ENCODE measurements around the gene LRP1.

Gene LRP1

DNA sequence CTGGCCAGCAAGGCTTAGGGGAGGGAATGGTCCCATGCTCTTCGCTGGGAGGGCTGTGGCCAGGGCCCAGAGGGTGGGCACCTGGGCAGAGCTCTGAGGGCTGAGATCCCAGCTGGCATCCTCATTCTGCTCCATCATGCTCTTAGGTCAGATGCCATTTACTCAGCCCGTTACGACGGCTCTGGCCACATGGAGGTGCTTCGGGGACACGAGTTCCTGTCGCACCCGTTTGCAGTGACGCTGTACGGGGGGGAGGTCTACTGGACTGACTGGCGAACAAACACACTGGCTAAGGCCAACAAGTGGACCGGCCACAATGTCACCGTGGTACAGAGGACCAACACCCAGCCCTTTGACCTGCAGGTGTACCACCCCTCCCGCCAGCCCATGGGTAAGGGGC lies 49.9 kb downstream of the LRP1 start:
- no peak for DNase-seq

DNA sequence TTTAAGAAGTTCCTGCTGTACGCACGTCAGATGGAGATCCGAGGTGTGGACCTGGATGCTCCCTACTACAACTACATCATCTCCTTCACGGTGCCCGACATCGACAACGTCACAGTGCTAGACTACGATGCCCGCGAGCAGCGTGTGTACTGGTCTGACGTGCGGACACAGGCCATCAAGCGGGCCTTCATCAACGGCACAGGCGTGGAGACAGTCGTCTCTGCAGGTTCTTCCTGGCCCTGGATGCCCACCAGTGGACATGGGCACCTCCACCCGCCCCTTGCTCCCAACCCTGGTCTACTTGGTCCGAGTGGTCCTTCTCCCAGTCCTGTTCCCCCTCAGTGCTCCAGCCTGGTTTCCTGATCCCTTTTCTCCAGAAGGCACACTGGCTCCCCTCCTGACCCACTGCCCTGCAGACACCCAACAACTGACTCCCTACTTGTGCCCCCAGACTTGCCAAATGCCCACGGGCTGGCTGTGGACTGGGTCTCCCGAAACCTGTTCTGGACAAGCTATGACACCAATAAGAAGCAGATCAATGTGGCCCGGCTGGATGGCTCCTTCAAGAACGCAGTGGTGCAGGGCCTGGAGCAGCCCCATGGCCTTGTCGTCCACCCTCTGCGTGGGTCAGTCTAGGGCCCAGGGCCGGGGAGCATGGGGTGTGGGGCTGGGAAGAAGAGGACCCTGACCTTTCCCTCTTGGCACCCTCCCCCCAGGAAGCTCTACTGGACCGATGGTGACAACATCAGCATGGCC lies 51.2 kb downstream of the LRP1 start:
- no peak for DNase-seq

DNA sequence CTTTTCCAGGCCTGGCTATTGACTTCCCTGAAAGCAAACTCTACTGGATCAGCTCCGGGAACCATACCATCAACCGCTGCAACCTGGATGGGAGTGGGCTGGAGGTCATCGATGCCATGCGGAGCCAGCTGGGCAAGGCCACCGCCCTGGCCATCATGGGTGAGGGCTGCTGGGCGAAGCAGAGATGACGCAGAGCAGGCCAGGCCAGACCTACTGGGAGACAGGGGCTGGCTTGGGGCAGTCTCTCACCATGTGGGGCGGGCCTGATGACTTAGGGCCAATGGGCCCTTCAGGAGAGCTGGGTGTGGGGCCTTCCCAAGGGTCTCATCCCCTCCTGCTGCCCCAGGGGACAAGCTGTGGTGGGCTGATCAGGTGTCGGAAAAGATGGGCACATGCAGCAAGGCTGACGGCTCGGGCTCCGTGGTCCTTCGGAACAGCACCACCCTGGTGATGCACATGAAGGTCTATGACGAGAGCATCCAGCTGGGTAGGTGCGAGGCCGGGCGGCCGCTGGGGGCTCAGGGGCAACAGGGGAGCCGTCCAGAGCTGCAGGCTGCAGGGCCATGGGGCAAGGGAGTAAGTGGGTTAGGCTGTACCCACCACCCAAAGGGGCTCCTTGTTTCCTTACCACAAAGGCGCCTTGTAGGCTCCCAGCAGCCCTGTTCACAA lies 52.2 kb downstream of the LRP1 start:
- no peak for DNase-seq

DNA sequence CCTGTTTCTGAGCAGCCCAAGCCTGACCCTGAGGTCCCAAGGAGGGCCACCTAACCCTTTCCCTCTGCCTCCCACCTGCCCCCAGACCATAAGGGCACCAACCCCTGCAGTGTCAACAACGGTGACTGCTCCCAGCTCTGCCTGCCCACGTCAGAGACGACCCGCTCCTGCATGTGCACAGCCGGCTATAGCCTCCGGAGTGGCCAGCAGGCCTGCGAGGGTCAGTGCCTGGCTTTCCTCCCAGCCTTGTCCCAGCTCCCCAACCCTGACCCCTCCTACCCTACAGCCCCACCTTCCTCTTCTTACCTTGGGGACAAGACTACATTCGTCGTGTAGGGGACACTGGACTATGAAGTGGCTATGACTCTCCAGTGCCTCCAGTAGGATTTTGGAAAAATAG lies 52.8 kb downstream of the LRP1 start:
- DNase-seq = no peak

DNA sequence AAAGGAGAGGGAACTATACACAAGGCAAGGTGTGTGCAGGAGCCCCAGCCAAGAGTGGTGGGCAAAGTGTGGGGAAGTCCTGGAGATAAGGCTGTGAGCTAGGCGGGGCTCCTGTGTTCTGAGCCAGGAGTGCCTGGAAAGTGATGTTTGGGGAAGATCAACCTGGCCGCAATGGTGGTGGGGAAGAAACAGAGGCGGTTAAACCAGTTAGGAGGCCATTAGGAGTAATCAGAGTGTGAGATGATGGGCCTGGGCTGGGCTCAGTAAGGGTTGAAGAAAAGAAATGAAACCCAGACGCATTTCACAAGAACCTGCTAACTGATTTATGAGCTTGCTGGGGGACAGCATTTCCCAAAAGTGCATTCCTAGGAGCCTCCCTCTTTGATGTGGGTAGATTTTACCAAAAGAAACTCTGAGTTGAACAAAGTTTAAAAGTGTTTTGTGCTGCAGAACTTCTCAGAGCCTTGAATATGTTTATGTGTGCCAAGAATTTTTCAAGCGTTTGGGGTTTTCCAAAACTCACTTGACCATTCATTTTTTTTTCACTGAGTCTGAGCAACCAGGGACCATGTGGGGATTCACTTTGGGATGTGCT lies 53.4 kb downstream of the LRP1 start:
- DNase-seq = no peak

DNA sequence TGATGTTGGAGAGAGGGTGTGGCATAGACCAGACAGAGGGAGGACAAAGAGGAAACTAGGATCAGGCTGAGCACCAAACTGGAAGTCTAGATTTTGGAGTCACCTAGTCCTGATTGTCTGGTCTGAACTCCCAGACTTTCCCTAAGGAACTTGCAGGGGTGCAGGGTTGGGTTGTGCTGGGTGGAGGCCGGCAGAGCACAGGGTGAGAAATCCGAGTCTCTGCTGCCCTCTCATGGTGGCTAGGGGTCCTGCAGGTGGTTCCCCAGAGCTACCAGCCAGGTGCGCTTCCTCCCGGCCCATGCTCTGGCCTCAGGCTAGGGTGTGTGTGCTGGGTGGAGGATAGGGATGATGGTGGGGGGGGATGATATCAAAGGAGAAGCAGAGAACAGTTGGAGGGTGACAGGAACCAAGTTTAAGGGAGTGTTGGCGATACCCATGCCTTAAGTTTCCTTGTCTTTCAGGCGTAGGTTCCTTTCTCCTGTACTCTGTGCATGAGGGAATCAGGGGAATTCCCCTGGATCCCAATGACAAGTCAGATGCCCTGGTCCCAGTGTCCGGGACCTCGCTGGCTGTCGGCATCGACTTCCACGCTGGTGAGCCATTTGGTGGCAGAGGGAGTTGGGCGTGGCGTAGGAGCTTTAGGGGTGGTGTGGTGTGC lies 54.8 kb downstream of the LRP1 start:
- peak; percentile 72 for DNase-seq

DNA sequence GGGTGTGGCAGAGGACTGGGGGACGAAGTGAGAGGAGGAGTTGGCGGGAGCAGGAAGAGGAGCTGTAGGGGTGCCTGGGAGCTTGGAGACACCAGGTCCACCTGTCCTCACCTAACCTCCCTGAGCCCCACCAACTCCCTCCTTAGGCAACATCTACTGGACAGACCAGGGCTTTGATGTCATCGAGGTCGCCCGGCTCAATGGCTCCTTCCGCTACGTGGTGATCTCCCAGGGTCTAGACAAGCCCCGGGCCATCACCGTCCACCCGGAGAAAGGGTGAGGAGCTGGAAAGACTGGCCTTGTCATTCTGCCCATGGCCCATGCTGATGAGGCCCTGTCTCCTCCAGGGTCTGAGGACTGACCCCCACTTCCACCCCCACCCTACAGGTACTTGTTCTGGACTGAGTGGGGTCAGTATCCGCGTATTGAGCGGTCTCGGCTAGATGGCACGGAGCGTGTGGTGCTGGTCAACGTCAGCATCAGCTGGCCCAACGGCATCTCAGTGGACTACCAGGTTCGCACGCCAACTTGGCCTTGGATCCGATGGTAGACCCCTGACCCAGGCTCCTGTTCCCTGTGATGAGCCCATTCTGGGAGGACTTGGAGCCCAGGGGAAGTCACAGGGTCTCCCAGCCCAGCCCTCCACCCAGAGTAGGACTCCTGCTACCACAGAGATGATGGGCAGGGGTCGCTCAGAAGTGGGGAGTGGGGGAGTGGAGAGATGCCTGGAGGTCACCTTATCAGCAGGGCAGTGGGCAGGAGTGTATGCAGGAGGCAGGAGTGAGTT lies 55.8 kb downstream of the LRP1 start:
- DNase-seq = no peak

DNA sequence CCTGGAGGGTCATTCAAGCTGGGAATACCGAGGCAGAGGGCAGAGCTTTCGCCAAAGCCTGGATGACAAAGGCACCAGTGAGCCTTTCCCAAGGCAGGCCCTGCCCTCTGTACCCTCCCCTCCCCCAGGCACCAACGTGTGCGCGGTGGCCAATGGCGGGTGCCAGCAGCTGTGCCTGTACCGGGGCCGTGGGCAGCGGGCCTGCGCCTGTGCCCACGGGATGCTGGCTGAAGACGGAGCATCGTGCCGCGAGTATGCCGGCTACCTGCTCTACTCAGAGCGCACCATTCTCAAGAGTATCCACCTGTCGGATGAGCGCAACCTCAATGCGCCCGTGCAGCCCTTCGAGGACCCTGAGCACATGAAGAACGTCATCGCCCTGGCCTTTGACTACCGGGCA lies 57.1 kb downstream of the LRP1 start:
- no peak for DNase-seq

DNA sequence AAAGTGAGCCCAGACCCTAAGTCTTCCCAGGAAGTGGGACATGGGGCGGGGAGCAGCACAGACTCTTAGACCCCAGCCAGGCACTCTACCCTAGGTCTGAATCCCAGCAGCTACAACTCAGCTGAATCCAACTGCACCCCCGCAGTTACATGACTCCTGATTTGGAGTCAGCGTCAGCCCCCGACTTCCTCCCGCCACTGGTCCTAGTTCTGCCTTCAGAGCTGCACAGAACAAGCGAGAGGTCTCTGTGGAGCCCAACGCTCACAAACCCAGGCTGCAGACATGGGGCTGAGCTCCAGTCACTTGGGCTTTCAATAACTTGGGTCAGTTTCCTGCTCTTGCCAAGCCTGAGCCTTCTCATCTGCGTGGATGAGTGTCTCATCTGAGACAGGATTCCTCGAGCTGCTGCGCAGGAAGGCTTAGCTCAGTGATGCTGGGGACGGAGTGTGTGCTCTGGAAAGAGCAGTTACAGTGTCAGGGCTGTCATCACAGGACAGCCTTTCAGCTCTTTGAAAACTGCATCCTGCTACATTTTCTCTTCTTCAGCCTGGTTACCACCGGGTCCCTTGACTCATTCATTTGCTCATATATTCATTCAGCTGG lies 57.7 kb downstream of the LRP1 start:
- DNase-seq = no peak

DNA sequence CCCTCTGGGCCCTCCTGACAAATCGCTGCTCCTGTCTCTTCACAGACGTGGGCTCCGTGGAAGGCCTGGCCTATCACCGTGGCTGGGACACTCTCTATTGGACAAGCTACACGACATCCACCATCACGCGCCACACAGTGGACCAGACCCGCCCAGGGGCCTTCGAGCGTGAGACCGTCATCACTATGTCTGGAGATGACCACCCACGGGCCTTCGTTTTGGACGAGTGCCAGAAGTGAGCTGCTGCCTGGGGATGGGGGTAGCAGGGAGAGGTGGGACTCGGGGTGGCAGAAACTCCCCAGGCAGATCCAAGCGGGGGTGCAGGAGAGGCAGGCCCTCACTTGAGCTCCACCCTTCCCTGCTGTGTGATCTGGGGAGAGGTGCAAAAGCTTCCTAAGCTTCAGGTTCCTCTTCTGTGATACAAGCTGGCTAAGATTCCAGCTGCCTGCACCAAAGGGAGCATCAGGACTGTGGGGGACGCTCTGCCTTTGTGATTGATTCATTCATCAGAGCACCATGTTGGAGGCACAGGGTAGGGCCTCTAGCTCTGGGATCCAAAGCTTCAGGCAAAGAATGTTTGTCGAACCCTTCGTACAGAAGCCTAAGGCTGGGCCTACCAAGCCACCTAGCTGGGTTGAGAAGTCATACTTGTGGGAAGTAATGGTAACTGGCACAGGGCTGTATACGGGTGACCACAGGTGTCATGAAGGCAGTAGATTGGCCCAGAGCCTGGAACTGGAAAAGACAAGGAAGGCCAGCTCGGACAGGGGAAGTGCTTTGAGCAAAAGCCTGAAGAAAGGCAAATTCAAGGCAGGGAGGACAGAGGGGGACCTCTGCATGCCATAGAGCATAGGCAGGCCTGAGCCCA lies 59.2 kb downstream of the LRP1 start:
- DNase-seq = no peak

DNA sequence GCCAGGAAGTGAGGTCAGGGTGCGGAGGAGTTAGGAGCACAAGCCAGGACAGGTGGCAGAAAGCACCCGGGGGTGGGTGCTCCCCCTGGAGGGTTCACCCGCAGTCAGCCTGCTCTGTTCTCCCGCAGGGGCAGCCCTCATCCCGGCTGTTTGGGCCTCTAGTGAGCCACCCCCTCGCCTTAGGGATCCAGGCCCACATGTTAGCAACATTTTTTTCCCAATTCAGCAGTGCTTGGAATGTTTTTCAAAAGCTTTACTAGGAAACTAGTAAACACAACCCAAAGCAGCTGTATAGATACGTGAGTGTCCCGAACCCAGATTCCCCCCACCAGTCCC lies 59.8 kb downstream of the LRP1 start:
- no peak for DNase-seq

DNA sequence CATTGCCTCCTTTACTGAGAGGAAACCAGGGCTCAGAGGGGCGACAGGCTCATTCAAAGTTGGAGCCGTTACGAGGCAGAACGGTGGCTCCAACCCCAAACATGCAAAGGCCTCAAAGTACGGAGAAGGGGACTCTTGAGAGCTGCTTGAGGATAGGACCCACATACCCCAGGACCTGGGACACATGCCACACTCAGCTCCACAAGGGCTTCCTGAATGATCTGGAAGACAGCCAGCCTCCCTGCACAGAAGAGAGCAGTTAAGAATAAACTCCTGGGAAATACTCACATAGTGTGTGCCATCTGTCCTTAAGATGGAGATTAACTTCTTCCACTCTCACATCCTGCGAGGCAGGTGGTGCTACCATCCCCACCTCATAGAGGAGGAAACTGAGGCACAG lies 61.8 kb downstream of the LRP1 start:
- no peak for DNase-seq

DNA sequence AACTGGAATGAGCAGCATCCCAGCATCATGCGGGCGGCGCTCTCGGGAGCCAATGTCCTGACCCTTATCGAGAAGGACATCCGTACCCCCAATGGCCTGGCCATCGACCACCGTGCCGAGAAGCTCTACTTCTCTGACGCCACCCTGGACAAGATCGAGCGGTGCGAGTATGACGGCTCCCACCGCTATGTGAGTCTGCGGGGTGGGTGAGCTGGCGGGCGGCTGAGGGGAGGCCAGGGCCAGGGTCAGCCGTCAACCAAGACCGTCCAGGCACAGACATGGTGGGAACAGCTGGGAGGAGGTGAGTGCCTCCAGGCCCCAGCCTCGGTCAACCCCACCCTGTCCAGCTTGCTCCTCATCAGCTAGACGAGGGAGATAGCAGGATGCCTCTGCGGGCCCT lies 62.5 kb downstream of the LRP1 start:
- DNase-seq = no peak

DNA sequence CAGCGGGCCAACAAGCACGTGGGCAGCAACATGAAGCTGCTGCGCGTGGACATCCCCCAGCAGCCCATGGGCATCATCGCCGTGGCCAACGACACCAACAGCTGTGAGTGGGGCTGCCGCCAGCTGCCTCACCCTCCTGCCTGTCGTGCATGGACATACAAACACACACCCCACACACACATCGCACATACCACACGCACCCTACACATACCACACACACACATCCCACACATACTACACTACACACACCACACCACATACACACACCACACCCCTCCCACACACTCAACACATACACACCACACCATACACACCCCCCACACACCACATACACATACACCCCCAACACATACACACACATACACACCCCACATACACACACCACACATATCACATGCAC lies 63.1 kb downstream of the LRP1 start:
- DNase-seq = no peak

DNA sequence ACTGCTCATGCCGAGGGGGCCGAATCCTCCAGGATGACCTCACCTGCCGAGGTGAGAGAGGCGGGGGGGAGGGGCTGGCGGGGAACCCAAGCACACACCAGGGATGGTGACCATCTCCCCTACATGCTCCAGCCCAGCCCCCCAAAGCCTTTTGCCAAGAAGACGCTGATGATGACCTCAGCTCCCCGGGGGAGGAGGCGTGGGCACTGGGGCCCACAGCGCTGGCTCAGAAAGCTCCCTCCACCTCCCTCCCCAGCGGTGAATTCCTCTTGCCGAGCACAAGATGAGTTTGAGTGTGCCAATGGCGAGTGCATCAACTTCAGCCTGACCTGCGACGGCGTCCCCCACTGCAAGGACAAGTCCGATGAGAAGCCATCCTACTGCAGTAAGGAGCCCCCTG lies 64.6 kb downstream of the LRP1 start:
- DNase-seq = no peak

DNA sequence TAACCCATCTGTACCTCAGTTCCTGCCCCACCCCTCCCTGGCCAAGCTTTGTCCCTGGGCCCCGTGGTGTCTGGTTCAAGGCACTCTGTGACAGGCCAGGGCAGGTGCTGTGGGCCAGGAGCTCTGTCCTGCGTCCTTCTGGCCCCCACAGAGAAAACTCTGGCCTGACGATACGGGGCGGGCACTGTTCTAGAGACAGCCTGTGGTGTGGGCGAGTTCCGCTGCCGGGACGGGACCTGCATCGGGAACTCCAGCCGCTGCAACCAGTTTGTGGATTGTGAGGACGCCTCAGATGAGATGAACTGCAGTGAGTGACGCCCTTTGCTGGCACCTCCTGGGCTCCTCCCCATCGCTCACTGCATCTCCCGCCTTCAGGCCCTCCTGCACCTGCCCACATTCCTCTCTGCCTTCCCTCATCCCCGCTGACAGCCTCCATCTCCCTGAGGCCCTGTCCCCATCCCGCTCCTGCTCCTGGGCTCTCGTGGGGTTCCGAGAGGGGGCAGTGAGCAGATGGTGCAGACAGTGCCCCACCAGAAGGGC lies 65.5 kb downstream of the LRP1 start:
- DNase-seq = no peak

DNA sequence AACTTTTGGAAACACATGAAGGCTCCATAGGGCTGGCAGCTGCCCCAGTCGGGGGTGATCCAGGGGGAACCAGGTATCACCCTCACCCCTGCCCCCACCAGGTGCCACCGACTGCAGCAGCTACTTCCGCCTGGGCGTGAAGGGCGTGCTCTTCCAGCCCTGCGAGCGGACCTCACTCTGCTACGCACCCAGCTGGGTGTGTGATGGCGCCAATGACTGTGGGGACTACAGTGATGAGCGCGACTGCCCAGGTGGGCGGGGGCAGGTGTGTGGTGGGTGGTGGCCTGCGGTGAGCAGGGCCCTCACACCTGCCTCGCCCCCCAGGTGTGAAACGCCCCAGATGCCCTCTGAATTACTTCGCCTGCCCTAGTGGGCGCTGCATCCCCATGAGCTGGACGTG lies 66.0 kb downstream of the LRP1 start:
- no peak for DNase-seq

DNA sequence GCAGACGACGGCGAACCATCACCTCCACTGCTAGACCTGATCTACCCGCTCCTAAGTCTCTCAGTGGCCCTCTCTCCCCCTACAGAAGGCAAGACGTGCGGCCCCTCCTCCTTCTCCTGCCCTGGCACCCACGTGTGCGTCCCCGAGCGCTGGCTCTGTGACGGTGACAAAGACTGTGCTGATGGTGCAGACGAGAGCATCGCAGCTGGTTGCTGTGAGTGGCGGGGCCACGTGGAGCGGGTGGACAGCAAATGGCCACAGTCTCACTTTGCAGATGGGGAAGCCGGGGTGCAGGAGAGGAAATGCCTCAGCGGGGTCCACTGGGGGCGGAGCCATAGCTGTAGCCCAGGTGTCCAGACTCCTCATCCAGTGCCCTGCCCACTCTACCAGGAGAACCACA lies 66.9 kb downstream of the LRP1 start:
- no peak for DNase-seq

DNA sequence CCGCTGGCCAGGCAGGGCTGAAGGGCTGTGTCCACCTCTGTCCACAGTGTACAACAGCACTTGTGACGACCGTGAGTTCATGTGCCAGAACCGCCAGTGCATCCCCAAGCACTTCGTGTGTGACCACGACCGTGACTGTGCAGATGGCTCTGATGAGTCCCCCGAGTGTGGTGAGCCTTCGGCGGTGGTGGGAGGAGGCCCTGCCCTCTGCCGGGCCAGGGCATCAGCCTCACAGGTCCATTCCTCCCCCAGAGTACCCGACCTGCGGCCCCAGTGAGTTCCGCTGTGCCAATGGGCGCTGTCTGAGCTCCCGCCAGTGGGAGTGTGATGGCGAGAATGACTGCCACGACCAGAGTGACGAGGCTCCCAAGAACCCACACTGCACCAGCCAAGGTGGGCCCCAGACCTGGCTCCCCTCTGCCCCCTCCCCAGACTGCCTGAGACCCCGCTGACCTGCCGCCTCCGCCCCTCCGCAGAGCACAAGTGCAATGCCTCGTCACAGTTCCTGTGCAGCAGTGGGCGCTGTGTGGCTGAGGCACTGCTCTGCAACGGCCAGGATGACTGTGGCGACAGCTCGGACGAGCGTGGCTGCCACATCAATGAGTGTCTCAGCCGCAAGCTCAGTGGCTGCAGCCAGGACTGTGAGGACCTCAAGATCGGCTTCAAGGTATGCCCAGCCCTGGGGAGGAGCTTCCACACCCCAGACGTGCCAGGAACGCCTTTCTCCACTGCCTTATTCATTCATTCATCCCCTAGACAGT lies 67.5 kb downstream of the LRP1 start:
- DNase-seq = no peak

DNA sequence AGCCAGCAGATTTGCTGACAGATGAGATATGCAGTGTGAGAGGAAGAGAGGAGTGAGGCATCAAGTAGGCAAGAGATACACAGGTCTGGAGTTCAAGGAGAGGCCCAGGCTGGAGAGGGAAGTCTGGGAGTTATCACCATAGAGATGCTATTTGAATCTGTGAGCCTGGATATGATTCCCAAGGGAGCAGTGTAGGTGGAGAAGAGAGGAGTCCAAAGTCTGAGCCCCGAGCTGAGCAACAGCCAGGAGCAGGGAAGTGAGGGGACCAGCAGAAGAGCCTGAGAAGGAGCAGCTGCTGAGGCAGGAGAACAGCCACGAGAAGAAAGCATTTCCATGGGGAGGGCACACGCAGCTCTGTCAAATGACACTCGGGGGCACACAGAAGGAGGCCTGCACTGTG lies 68.2 kb downstream of the LRP1 start:
- DNase-seq = no peak

DNA sequence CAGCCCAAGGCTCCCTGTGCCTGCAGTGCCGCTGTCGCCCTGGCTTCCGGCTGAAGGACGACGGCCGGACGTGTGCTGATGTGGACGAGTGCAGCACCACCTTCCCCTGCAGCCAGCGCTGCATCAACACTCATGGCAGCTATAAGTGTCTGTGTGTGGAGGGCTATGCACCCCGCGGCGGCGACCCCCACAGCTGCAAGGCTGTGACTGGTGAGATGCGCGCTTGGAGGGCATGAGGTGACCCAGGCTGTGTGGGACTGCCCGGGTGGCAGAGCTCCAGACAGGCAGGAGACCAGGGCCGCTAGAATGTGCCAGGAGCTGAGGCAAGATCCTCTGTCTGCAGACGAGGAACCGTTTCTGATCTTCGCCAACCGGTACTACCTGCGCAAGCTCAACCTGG lies 68.7 kb downstream of the LRP1 start:
- DNase-seq = no peak

Data from NCI-H2107 (cell line).